Measurements from ENCODE around the gene MATN3. TPM values are rescaled to one million over a fixed set of nuclear protein-coding genes. Genes with fewer than 3 reads are reported as not detected.

The MATN3 gene
- total and polyA plus RNA-seq, 2 of the 13 experiments (the other 11 are each of a cell fraction or from before 2014, with no cell fraction given) = 36.1 to 208 TPM

DNA sequence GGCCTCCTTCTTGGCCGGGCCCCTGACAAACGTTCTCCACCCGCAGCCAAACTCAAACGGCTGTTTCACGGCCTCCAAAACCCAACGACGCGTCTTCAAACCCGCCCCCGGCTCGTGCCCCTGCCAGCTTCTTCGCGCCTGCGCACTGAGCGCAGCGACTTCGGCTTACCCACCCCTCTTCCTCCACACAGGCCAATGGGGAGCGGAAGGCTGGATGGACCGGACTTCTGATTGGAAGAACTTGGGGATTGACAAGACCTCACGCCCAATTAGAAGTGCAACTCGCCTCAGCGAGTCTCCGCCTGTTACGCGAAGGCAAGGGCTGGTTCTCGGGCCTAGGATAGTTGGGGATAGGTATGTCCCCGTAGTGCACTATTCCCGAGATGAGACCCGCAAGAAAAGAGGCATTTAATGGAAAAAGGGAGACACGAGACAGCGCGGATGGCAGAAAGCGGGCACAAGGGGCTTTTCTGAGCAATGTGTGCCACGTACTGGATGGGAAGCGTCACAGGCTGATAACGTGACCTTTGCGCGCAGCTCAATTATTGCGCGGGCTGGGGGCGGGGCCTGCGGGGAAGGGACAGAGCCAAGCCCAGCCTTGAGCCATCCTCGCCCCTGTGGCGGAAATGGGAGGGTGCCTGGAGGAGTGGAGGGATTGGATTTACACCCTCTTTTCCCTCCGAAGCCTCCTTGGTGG, 39.2 kb upstream of the MATN3 start, which contains the start of gene LAPTM4A (continued):
- TF ChIP-seq PHB2 (IDR thresholded peaks at IDR 0.05; ENCODE audit: partially characterized antibody) (no peak), SIX1 (CRISPR knock-in tag; IDR thresholded peaks at IDR 0.05; ENCODE audit: borderline replicate concordance) (0 out of 2 replicates have a peak, but pooled peaks have one; percentile 13), KMT2B (CRISPR knock-in tag; IDR thresholded peaks at IDR 0.05) (peak; percentile 91), STAG1 (CRISPR knock-in tag; IDR thresholded peaks at IDR 0.05) (peak; percentile 13; the same call in 1 of the 2 replicates), FOXK2 (IDR thresholded peaks at IDR 0.05) (no peak), GATAD2A (CRISPR knock-in tag; IDR thresholded peaks at IDR 0.05) (peak; percentile 78), TGIF2 (CRISPR knock-in tag; IDR thresholded peaks at IDR 0.05) (peak; percentile 82), ZNF33B (CRISPR knock-in tag; IDR thresholded peaks at IDR 0.05) (peak; percentile 88), PAF1 (CRISPR knock-in tag; IDR thresholded peaks at IDR 0.05) (no peak), ZNF12 (CRISPR knock-in tag; IDR thresholded peaks at IDR 0.05) (peak; percentile 59; the same call in 1 of the 2 replicates), PHF5A (CRISPR knock-in tag; IDR thresholded peaks at IDR 0.05; ENCODE audit: low read depth, unreplicated experiment) (peak; percentile 17), ZNF703 (CRISPR knock-in tag; IDR thresholded peaks at IDR 0.05; ENCODE audit: borderline replicate concordance) (no peak; the same call in 1 of the 2 replicates), THYN1 (CRISPR knock-in tag; IDR thresholded peaks at IDR 0.05; ENCODE audit: borderline replicate concordance, low read depth) (no peak), ZNF138 (CRISPR knock-in tag; IDR thresholded peaks at IDR 0.05; ENCODE audit: low read depth) (peak; percentile 89; the same call in 1 of the 2 replicates), IKZF1 (IDR thresholded peaks at IDR 0.05) (no peak), FOXA1 (IDR thresholded peaks at IDR 0.05) (no peak), FOXA1 (CRISPR knock-in tag; IDR thresholded peaks at IDR 0.05) (peak; percentile 62), ZSCAN31 (CRISPR knock-in tag; IDR thresholded peaks at IDR 0.05; ENCODE audit: low read depth) (peak; percentile 98), RELA (CRISPR knock-in tag; IDR thresholded peaks at IDR 0.05) (no peak; the same call in 1 of the 2 replicates), KLF12 (CRISPR knock-in tag; IDR thresholded peaks at IDR 0.05; ENCODE audit: borderline replicate concordance) (peak; percentile 81; the same call in 1 of the 2 replicates), HOXA7 (CRISPR knock-in tag; IDR thresholded peaks at IDR 0.05) (no peak)
- TF ChIP-seq, protein P1, sequence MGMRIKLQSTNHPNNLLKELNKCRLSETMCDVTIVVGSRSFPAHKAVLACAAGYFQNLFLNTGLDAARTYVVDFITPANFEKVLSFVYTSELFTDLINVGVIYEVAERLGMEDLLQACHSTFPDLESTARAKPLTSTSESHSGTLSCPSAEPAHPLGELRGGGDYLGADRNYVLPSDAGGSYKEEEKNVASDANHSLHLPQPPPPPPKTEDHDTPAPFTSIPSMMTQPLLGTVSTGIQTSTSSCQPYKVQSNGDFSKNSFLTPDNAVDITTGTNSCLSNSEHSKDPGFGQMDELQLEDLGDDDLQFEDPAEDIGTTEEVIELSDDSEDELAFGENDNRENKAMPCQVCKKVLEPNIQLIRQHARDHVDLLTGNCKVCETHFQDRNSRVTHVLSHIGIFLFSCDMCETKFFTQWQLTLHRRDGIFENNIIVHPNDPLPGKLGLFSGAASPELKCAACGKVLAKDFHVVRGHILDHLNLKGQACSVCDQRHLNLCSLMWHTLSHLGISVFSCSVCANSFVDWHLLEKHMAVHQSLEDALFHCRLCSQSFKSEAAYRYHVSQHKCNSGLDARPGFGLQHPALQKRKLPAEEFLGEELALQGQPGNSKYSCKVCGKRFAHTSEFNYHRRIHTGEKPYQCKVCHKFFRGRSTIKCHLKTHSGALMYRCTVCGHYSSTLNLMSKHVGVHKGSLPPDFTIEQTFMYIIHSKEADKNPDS (CRISPR knock-in tag; IDR thresholded peaks at IDR 0.05) = peak; percentile 88
- TF ChIP-seq, protein P2, sequence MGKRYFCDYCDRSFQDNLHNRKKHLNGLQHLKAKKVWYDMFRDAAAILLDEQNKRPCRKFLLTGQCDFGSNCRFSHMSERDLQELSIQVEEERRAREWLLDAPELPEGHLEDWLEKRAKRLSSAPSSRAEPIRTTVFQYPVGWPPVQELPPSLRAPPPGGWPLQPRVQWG (CRISPR knock-in tag; IDR thresholded peaks at IDR 0.05; ENCODE audit: borderline replicate concordance, low read depth) = no peak
- TF ChIP-seq, protein P3, sequence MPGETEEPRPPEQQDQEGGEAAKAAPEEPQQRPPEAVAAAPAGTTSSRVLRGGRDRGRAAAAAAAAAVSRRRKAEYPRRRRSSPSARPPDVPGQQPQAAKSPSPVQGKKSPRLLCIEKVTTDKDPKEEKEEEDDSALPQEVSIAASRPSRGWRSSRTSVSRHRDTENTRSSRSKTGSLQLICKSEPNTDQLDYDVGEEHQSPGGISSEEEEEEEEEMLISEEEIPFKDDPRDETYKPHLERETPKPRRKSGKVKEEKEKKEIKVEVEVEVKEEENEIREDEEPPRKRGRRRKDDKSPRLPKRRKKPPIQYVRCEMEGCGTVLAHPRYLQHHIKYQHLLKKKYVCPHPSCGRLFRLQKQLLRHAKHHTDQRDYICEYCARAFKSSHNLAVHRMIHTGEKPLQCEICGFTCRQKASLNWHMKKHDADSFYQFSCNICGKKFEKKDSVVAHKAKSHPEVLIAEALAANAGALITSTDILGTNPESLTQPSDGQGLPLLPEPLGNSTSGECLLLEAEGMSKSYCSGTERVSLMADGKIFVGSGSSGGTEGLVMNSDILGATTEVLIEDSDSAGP (CRISPR knock-in tag; IDR thresholded peaks at IDR 0.05; ENCODE audit: borderline replicate concordance) = peak; percentile 95
- TF ChIP-seq, protein P4, sequence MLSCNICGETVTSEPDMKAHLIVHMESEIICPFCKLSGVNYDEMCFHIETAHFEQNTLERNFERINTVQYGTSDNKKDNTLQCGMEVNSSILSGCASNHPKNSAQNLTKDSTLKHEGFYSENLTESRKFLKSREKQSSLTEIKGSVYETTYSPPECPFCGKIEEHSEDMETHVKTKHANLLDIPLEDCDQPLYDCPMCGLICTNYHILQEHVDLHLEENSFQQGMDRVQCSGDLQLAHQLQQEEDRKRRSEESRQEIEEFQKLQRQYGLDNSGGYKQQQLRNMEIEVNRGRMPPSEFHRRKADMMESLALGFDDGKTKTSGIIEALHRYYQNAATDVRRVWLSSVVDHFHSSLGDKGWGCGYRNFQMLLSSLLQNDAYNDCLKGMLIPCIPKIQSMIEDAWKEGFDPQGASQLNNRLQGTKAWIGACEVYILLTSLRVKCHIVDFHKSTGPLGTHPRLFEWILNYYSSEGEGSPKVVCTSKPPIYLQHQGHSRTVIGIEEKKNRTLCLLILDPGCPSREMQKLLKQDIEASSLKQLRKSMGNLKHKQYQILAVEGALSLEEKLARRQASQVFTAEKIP (CRISPR knock-in tag; IDR thresholded peaks at IDR 0.05; ENCODE audit: borderline replicate concordance) = no peak
- TF ChIP-seq, protein P5, sequence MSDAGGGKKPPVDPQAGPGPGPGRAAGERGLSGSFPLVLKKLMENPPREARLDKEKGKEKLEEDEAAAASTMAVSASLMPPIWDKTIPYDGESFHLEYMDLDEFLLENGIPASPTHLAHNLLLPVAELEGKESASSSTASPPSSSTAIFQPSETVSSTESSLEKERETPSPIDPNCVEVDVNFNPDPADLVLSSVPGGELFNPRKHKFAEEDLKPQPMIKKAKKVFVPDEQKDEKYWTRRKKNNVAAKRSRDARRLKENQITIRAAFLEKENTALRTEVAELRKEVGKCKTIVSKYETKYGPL (CRISPR knock-in tag; IDR thresholded peaks at IDR 0.05) = no peak

Data from HepG2 (cell line).